GM12801 (cell line): ENCODE data around the gene B3GLCT.

Source experiments
- TF ChIP-seq, protein P1 (sequence below): IDR thresholded peaks from one replicate; pipeline ENCODE4 v1.5.1; 2011; ENCODE audit warnings: control low read depth; ENCODE audit not compliant: insufficient read length; ENCODE audit errors: extremely low read depth

B3GLCT gene

DNA sequence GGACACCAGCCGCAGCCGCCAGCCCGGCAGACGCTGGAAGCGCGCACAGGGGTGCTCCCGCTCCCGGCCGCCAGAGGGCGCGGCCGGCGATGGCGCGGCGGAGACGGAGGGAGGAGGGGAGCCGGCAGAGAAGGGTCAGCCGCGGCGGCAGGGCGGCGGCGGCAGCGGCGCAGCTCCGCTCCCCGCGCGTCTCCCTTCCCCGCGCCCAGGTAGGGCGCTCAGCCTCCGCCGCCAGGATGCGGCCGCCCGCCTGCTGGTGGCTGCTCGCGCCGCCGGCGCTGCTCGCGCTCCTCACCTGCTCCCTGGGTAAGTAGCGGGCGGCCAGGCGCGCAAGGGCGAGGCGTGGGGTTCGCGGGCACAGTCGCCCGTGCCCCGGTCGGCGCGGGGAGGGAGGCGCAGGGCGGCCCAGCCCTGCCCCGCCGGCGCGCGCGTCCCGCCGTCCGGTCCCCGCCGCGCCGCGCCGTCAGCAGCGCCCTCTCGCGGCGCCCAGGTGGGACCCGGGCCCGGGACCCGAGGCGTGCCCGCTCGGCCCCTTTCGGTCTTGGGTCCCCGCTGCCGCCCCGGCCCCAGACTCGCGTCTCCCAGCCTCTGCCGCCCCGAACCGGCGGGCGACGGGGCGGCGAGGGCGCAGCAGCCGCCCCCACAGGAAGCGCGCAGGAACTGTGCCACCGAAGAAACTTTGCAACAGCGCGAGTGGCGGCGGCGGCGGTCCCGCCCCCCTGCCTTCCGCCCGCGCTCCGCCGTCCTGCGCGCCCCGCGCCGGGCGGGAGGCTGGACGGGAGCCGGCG, at the start of gene B3GLCT:
Gene B3GLCT (plus strand): TSS at position 127 of the 788 bp plus-strand sequence. CDS start 110 bp downstream, at position 237.
- TF ChIP-seq, protein P1, sequence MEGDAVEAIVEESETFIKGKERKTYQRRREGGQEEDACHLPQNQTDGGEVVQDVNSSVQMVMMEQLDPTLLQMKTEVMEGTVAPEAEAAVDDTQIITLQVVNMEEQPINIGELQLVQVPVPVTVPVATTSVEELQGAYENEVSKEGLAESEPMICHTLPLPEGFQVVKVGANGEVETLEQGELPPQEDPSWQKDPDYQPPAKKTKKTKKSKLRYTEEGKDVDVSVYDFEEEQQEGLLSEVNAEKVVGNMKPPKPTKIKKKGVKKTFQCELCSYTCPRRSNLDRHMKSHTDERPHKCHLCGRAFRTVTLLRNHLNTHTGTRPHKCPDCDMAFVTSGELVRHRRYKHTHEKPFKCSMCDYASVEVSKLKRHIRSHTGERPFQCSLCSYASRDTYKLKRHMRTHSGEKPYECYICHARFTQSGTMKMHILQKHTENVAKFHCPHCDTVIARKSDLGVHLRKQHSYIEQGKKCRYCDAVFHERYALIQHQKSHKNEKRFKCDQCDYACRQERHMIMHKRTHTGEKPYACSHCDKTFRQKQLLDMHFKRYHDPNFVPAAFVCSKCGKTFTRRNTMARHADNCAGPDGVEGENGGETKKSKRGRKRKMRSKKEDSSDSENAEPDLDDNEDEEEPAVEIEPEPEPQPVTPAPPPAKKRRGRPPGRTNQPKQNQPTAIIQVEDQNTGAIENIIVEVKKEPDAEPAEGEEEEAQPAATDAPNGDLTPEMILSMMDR, result no peak

DNA sequence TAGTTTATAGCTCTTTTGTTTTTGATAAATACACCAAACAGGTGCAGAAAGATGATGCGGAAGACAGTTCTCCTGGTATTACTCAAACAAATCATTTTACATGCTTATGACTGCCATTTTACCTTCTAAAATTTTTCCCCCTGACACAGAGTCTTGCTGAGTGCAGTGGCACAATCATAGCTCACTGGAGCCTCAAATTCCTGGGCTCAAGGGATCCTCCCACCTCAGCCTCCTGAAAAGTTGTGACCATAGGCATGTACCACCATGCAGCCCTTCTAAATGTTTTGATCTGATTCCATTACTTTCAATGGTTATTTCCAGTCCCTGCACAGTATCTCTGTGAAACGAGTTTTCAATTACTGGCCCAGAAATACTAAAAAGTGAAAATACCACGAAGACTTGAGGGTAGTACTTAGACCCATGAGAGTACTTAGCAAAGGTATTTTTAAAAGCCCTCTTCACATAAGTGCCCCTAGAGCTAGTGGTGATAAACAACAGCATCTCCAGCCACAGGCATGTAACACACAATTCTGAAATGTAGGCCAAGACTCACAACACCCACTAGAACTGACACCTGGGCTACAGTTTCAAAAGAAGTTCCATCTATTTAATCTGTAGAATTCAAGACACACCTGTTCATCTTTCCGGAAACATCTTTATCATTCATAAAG, 49.3 kb upstream of the B3GLCT start:
- TF ChIP-seq, protein P1, result no peak

DNA sequence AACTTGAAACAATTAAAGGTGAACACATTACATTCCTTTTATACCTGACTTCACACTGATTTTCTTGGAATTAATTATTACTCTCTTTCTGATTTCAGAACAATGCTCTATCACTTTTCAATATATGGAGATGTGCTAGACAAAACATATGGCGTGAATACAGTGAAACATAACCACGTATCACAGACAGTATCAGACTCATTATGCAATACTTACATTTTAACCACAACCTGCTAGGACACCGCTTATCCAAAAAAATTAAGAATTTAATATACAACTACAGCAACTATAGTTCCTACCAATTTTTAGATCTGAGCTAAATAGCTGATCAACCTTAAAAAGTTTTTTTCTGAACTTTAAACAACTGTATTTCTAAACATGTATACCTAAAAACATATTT, 47.9 kb upstream of the B3GLCT start:
- TF ChIP-seq, protein P1, result no peak

DNA sequence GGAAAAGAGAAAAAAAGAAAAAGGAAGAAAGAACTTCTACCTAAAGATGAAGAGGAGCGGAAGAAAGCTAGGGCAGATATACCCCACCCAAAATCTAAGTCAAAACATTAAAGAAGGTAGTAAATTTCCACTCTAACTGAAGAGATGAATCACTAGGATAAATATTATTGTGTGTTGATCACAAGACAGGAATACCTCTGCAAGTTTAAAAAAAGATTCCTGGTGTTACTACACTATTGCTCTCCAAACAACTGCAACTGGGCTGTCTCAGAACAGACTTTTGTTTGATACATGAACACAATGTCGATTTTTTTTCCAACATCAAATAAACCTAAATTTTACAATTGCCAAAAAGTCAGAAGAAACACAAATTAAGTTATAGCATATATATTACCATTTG, 44.8 kb upstream of the B3GLCT start:
- TF ChIP-seq, protein P1, result no peak

DNA sequence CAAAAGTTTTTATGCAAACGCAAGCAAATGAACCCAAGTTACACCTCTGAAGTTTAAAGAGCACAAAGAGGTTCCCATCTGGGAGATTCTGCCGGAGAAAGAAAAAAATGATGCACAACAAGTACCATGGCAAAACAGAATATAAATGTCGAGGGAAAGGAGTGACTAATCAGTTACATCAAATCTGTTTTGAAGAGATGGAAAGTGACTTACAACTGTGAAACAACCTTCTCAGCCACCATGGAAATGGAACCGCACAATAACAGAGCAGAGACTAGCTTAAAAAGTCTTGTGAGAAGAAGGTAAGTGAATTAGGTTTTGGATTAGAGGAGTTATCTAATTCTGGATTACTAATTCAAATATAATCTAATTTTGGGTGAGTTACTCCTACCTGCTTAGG, 40.5 kb upstream of the B3GLCT start:
- TF ChIP-seq, protein P1, result no peak

DNA sequence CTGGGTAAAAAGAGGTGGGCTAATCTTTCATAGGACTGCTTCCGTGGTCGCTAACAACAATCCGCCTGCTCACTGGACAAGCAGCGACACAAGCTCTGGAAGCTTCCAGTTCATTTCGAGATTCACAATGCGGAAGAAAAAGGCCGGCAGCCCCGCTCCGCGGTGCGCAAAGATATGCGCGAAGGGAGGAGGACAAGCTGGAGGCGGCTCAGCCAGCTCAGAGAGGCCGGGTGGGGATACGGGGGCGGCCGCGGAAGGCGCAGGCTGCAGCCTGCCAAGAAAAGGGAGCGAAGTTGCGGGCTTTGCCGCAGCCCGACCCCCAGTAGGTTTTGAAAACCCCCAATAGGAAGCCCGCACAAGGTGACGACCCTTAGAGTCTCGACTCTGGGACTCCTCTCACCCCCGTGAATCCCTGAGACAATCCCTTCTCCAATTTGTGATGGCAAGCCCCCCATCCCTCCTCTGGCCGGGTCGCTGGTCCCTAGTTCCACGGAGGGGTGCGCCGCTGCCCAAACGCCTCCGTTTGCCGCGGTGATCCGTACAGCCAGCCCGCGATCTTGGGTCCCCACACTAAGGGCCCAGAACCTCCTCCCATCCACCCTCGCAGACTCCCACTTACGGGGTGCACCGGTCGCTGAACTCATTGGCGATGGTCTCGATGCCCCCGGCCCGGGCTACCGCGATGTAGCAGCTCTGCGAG, 38.8 kb upstream of the B3GLCT start:
- TF ChIP-seq, protein P1, result no peak

DNA sequence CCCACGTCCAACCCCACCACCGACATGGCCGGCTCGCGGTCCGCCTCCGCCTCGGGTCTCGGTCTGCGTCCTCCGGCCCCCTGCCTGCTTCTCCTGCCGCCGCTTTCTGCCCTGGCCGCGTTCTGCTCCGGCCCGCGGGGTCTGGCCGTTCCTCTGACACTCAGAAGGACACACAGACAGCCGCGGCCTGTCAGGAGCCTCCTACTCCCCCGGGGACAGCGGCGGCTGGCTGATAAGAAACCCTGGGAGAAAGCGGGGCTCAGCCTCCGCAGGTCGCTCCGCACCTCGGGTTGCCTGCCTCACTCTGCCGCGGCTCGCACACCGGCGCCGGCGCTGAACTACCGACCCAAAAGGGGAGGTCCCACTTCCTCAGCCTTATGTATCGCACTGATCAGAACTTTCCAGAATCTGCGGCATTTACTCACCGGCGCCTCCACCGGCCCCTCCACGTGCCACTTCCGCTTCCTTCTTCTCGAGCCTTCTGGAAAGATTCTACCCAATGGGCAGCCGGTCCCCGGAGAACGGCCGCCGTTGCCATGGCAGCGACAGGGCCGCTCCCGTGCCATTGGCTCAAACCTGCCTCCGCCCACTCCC, 38.1 kb upstream of the B3GLCT start, which contains the start of gene HSPH1:
Gene HSPH1 (minus strand): TSS at position 348 of the 594 bp plus-strand sequence. CDS start 322 bp downstream, at position 26.
- TF ChIP-seq, protein P1, result no peak
